GM21526 (cell line): Measurements from ENCODE around the gene COQ8B.
"Not testable (repeated sequence)": the region's sequence is repeated elsewhere in the genome, so short reads cannot be mapped to it uniquely, and the experiment has no call there.

ENCODE experiments used
- ATAC-seq: cut with Tn5 transposase; IDR thresholded peaks from one replicate; pipeline ENCODE4 v1.9.1; 2021; ENCODE audit warnings: moderate library complexity; ENCODE audit not compliant: unreplicated experiment, low FRiP score

The COQ8B gene

GRCh38 chr19:40716482-40717324 lies at the start of gene COQ8B, which contains the start of gene ITPKC:
Gene COQ8B (minus strand): TSS chr19:40716886. CDS start chr19:40714632, 2,254 bp downstream.
Gene ITPKC (plus strand): TSS chr19:40717112. CDS start chr19:40717136, 24 bp downstream.
- ATAC-seq: peak; percentile 51

GRCh38 chr19:40766385-40766784 lies 49.7 kb upstream of the COQ8B start:
- not testable (repeated sequence) for ATAC-seq

GRCh38 chr19:40763963-40764362 lies 47.3 kb upstream of the COQ8B start:
- ATAC-seq: no peak

GRCh38 chr19:40763526-40763925 lies 46.8 kb upstream of the COQ8B start:
- no peak for ATAC-seq

- no peak for ATAC-seq
Measured at GRCh38 chr19:40762754-40763470, 46.2 kb upstream of the COQ8B start.

- no peak for ATAC-seq
Measured at GRCh38 chr19:40759352-40759751, 42.7 kb upstream of the COQ8B start.

GRCh38 chr19:40758491-40758890 lies 41.8 kb upstream of the COQ8B start:
- ATAC-seq: no peak

- ATAC-seq: no peak
Measured at GRCh38 chr19:40756502-40757110, 39.9 kb upstream of the COQ8B start.

GRCh38 chr19:40755791-40756190 lies 39.1 kb upstream of the COQ8B start:
- no peak for ATAC-seq

- ATAC-seq: no peak
Measured at GRCh38 chr19:40755248-40755624, 38.5 kb upstream of the COQ8B start.

GRCh38 chr19:40754611-40755247 lies 38.0 kb upstream of the COQ8B start:
- no peak for ATAC-seq

- ATAC-seq: no peak
Measured at GRCh38 chr19:40752257-40752781, 35.6 kb upstream of the COQ8B start.

GRCh38 chr19:40750874-40751537 lies 34.3 kb upstream of the COQ8B start, which contains the start of gene SNRPA:
Gene SNRPA (plus strand): TSS chr19:40751203. CDS start chr19:40751409, 206 bp downstream.
- ATAC-seq: peak; percentile 42

GRCh38 chr19:40750058-40750873 lies 33.6 kb upstream of the COQ8B start, which contains the start of gene ACTMAP:
Gene ACTMAP (minus strand): TSS chr19:40750477. CDS start chr19:40749803, 674 bp downstream.
- ATAC-seq: peak; percentile 76

- no peak for ATAC-seq
Measured at GRCh38 chr19:40747536-40747935, 30.9 kb upstream of the COQ8B start.

- no peak for ATAC-seq
Measured at GRCh38 chr19:40745402-40745780, 28.7 kb upstream of the COQ8B start.

- no peak for ATAC-seq
Measured at GRCh38 chr19:40744554-40745401, 28.1 kb upstream of the COQ8B start.

GRCh38 chr19:40743926-40744325 lies 27.2 kb upstream of the COQ8B start:
- ATAC-seq: no peak
